PC-9 (cell line): ENCODE data around the gene RAD51AP1. TPM values are rescaled to one million over a fixed set of nuclear protein-coding genes. Genes with fewer than 3 reads are reported as not detected.

Experiments
- BruUV-seq: library from RNA; stranded (reverse); fragments of 400-500 nt; replicated peaks from 2 replicates; lab custom pipeline; 2021; lab: Mats Ljungman, UMichigan
- CTCF ChIA-PET: fragments of 300-600 bp; sonication (Branson Sonifier 250); formaldehyde crosslinking; loops from one replicate; lab custom pipeline; 2022; ENCODE audit warnings: antibody characterized with exemption; lab: Charles Lee
- POLR2A ChIA-PET: fragments of 300-600 bp; sonication (Branson Sonifier 250); formaldehyde crosslinking; loops from one replicate; lab custom pipeline; 2022; ENCODE audit warnings: antibody characterized with exemption; ENCODE audit not compliant: unreplicated experiment; lab: Charles Lee
- DNase-seq, 2 experiments: peaks; one replicate each; pipeline versions ENCODE4 v3.0.0 to v3.0.0-alpha.2; 2015 to 2022; ENCODE audit warnings: mixed read lengths in 1 of 2
- H2AFZ ChIP-seq: fragments of 200-600 bp; sonication (generic); 2 replicates; pipeline ENCODE4 v1.8.1; 2017; ENCODE audit warnings: antibody characterized with exemption
- H3F3A ChIP-seq: fragments of 200-600 bp; sonication (generic); 2 replicates; pipeline ENCODE4 v1.8.1; 2017; ENCODE audit warnings: antibody characterized with exemption, mild to moderate bottlenecking, low read depth; ENCODE audit not compliant: insufficient read depth
- H3K27ac ChIP-seq: fragments of 200-600 bp; sonication (generic); 2 replicates; pipeline ENCODE4 v1.6.1; 2016; ENCODE audit warnings: mixed run types
- H3K27me3 ChIP-seq: fragments of 200-600 bp; sonication (generic); 2 replicates; pipeline ENCODE4 v1.6.1; 2016; ENCODE audit warnings: low read depth, mixed run types; ENCODE audit not compliant: insufficient read depth
- H3K36me3 ChIP-seq: fragments of 200-600 bp; sonication (generic); 2 replicates; pipeline ENCODE4 v1.6.1; 2016; ENCODE audit warnings: low read depth, mixed run types
- H3K4me1 ChIP-seq: fragments of 200-600 bp; sonication (generic); replicated peaks from 2 replicates; pipeline ENCODE4 v1.6.1; 2016; ENCODE audit warnings: mixed run types; ENCODE audit not compliant: insufficient read depth
- H3K4me2 ChIP-seq: fragments of 200-600 bp; sonication (generic); 2 replicates; pipeline ENCODE4 v1.6.1; 2017; ENCODE audit warnings: mixed run types
- H3K4me3 ChIP-seq: fragments of 200-600 bp; sonication (generic); 2 replicates; pipeline ENCODE4 v1.6.1; 2016; ENCODE audit warnings: mixed run types
- H3K79me2 ChIP-seq: fragments of 200-600 bp; sonication (generic); 2 replicates; pipeline ENCODE4 v1.6.1; 2017; ENCODE audit warnings: low read depth, mixed run types
- H3K9me2 ChIP-seq: fragments of 200-600 bp; sonication (generic); 2 replicates; pipeline ENCODE4 v1.8.1; 2017; ENCODE audit warnings: mild to moderate bottlenecking; ENCODE audit not compliant: insufficient read depth
- H3K9me3 ChIP-seq: fragments of 200-600 bp; sonication (generic); 2 replicates; pipeline ENCODE4 v1.8.1; 2016; ENCODE audit warnings: low read depth; ENCODE audit not compliant: insufficient read depth
- H4K20me1 ChIP-seq: fragments of 200-600 bp; sonication (generic); 2 replicates; pipeline ENCODE4 v1.8.1; 2017; ENCODE audit not compliant: insufficient read depth
- CTCF ChIP-seq: fragments of 200-600 bp; sonication (generic); conservative IDR thresholded peaks from 2 replicates; pipeline ENCODE4 v1.6.1; 2017; ENCODE audit warnings: mixed run types, antibody characterized with exemption, mild to moderate bottlenecking, moderate library complexity
- EZH2 ChIP-seq: fragments of 200-600 bp; sonication (generic); IDR thresholded peaks from 2 replicates; pipeline ENCODE4 v1.8.0; 2017; ENCODE audit warnings: antibody characterized with exemption, low read depth
- intact Hi-C: fragments of 100-400 bp; cut with micrococcal nuclease; formaldehyde crosslinking; loops from one replicate; pipeline ENCODE4 v1.10.0; 2022; ENCODE audit not compliant: unreplicated experiment
- total RNA-seq: library from RNA; stranded (reverse); gene quantifications from 2 replicates; pipeline ENCODE4 v1.2.3, GENCODE V29; 2021

Gene RAD51AP1
- total RNA-seq, 1 experiment from 2014 or later, result 54.7 TPM

- H3K4me3 ChIP-seq, result no peak overlapping the region
- H3K27ac ChIP-seq, result no peak overlapping the region
- DNase-seq, result no peak
- POLR2A ChIA-PET, result no interaction called here
- H3F3A ChIP-seq, result no peaks in the 10 kb centered on the region
- no peaks in the 10 kb centered on the region for H3K9me2 ChIP-seq
- no peaks in the 10 kb centered on the region for H3K27me3 ChIP-seq
- no peak for TF ChIP-seq EZH2
- TF ChIP-seq CTCF, result no peak
- intact Hi-C loops, result no loop called here
- no peak overlapping the region for H3K4me2 ChIP-seq
- no peaks in the 10 kb centered on the region for H3K4me1 ChIP-seq
- H3K9me3 ChIP-seq, result no peaks in the 10 kb centered on the region
- H4K20me1 ChIP-seq, result no peaks in the 10 kb centered on the region
- no peaks in the 10 kb centered on the region for H3K36me3 ChIP-seq
- CTCF ChIA-PET, result no interaction called here
- H2AFZ ChIP-seq, result no peak overlapping the region
- no TSS peak for BruUV-seq
- H3K79me2 ChIP-seq, result no peaks in the 10 kb centered on the region
Measured at GRCh38 chr12:4567073-4567881, 28.6 kb downstream of the RAD51AP1 start.

GRCh38 chr12:4569261-4569660 lies 30.6 kb downstream of the RAD51AP1 start:
- intact Hi-C loops, result no loop called here
- H3K27me3 ChIP-seq, result no peaks in the 10 kb centered on the region
- H3K9me3 ChIP-seq, result no peaks in the 10 kb centered on the region
- no peaks in the 10 kb centered on the region for H4K20me1 ChIP-seq
- BruUV-seq, result no TSS peak
- POLR2A ChIA-PET, result no interaction called here
- no peaks in the 10 kb centered on the region for H3K4me1 ChIP-seq
- no peak overlapping the region for H2AFZ ChIP-seq
- no peak overlapping the region for H3K4me3 ChIP-seq
- no peaks in the 10 kb centered on the region for H3F3A ChIP-seq
- no peaks in the 10 kb centered on the region for H3K9me2 ChIP-seq
- CTCF ChIA-PET, result no interaction called here
- DNase-seq, result no peak
- no peaks in the 10 kb centered on the region for H3K36me3 ChIP-seq
- H3K27ac ChIP-seq, result no peak overlapping the region
- H3K4me2 ChIP-seq, result no peak overlapping the region
- TF ChIP-seq CTCF (no peak), EZH2 (no peak)
- H3K79me2 ChIP-seq, result no peaks in the 10 kb centered on the region

DNA sequence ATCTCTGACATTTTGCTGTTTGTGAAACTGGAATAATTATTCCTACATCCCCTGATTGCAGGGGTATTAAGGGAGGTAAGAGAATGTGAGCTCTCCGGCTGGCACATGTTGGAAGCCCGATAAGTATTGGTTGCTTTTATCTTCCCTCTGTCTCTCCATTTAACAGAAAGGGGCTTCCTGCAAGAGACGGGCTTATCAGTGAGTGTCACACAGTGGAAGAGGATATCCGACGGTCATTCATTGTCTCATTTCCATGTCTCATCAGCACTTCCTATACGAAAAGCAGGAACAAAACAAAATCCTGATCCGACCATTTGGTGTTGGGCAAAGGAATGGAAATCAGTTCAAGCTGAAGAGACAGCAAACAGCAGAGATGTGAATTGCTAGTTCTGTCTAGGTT lies 34.0 kb downstream of the RAD51AP1 start:
- intact Hi-C loops, result no loop called here
- Histone ChIP-seq H3K9me2 (no peaks in the 10 kb centered on the region), H3K4me3 (no peak overlapping the region), H3K27ac (no peak overlapping the region), H3K36me3 (no peaks in the 10 kb centered on the region), H4K20me1 (no peaks in the 10 kb centered on the region), H3K79me2 (no peaks in the 10 kb centered on the region), H3F3A (no peaks in the 10 kb centered on the region), H3K27me3 (peaks cover 29% of the 10 kb centered on the region), H3K4me1 (no peaks in the 10 kb centered on the region), H2AFZ (no peak overlapping the region), H3K4me2 (no peak overlapping the region), H3K9me3 (no peaks in the 10 kb centered on the region)
- TF ChIP-seq EZH2 (no peak), CTCF (no peak)
- DNase-seq, result no peak
- BruUV-seq, result no TSS peak
- CTCF ChIA-PET, result no interaction called here
- POLR2A ChIA-PET, result no interaction called here
